HL-60 (cell line): ENCODE measurements around the gene COX17.

Source experiments
- DNase-seq, 2 experiments: peaks; one replicate each; pipeline ENCODE4 v3.0.0-alpha.2; 2010 to 2020; ENCODE audit warnings: low read depth in 1 of 2, low spot score in 1 of 2
- H3K27ac ChIP-seq: fragments of 250-450 bp; sonication (Bioruptor Pico); replicated peaks from 2 replicates; pipeline ENCODE4 v1.5.1; 2020; ENCODE audit warnings: mild to moderate bottlenecking, moderate library complexity
- H3K27me3 ChIP-seq: fragments of 250-450 bp; sonication (Bioruptor Pico); 2 replicates; pipeline ENCODE4 v1.5.1; 2021; ENCODE audit warnings: mild to moderate bottlenecking, moderate library complexity; ENCODE audit not compliant: insufficient read depth, poor library complexity, severe bottlenecking
- H3K4me3 ChIP-seq: replicated peaks from 2 replicates; pipeline ENCODE4 v1.5.1; 2011; ENCODE audit warnings: mild to moderate bottlenecking, control low read depth, low read length; ENCODE audit not compliant: insufficient read depth
- GABPA ChIP-seq: IDR thresholded peaks from 2 replicates; pipeline ENCODE4 v1.6.1; 2012; ENCODE audit warnings: low read depth
- POLR2AphosphoS5 ChIP-seq: IDR thresholded peaks from 2 replicates; pipeline ENCODE4 v1.6.1; 2012; ENCODE audit warnings: low read depth
- SPI1 ChIP-seq: IDR thresholded peaks from 2 replicates; pipeline ENCODE4 v1.6.1; 2012; ENCODE audit warnings: low read depth, mild to moderate bottlenecking, borderline replicate concordance
- TF ChIP-seq, protein P1 (sequence below): IDR thresholded peaks from one replicate; pipeline ENCODE4 v1.5.1; 2011; ENCODE audit warnings: low read length, control low read depth, inconsistent platforms; ENCODE audit not compliant: insufficient read depth
- TF ChIP-seq, protein P2 (sequence below): IDR thresholded peaks from 2 replicates; pipeline ENCODE4 v1.6.1; 2012; ENCODE audit warnings: low read depth; ENCODE audit not compliant: insufficient replicate concordance

COX17 gene

DNA sequence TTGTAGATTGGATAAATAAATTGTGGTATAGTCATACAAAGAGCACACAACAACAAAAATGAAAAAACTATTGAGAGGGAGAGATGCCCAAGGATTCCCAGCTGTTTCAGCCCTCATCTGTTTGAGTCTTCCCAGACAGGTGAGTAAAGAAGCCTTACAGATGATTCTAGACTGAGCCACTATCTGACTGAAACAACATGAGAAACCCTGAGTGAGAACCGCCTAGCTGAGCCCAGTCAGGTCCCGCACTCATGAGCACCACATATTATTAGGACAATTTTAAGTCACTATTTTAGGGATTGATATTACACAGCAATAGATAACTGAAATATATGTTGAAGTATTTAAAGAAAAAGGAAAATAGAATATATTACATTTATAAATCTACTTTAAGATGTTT, 35.8 kb downstream of the COX17 start:
- no peak overlapping the region for H3K4me3 ChIP-seq
- no peak for TF ChIP-seq SPI1
- TF ChIP-seq, protein P1, sequence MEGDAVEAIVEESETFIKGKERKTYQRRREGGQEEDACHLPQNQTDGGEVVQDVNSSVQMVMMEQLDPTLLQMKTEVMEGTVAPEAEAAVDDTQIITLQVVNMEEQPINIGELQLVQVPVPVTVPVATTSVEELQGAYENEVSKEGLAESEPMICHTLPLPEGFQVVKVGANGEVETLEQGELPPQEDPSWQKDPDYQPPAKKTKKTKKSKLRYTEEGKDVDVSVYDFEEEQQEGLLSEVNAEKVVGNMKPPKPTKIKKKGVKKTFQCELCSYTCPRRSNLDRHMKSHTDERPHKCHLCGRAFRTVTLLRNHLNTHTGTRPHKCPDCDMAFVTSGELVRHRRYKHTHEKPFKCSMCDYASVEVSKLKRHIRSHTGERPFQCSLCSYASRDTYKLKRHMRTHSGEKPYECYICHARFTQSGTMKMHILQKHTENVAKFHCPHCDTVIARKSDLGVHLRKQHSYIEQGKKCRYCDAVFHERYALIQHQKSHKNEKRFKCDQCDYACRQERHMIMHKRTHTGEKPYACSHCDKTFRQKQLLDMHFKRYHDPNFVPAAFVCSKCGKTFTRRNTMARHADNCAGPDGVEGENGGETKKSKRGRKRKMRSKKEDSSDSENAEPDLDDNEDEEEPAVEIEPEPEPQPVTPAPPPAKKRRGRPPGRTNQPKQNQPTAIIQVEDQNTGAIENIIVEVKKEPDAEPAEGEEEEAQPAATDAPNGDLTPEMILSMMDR = no peak
- no peak for TF ChIP-seq GABPA
- no peak for TF ChIP-seq POLR2AphosphoS5
- TF ChIP-seq, protein P2, sequence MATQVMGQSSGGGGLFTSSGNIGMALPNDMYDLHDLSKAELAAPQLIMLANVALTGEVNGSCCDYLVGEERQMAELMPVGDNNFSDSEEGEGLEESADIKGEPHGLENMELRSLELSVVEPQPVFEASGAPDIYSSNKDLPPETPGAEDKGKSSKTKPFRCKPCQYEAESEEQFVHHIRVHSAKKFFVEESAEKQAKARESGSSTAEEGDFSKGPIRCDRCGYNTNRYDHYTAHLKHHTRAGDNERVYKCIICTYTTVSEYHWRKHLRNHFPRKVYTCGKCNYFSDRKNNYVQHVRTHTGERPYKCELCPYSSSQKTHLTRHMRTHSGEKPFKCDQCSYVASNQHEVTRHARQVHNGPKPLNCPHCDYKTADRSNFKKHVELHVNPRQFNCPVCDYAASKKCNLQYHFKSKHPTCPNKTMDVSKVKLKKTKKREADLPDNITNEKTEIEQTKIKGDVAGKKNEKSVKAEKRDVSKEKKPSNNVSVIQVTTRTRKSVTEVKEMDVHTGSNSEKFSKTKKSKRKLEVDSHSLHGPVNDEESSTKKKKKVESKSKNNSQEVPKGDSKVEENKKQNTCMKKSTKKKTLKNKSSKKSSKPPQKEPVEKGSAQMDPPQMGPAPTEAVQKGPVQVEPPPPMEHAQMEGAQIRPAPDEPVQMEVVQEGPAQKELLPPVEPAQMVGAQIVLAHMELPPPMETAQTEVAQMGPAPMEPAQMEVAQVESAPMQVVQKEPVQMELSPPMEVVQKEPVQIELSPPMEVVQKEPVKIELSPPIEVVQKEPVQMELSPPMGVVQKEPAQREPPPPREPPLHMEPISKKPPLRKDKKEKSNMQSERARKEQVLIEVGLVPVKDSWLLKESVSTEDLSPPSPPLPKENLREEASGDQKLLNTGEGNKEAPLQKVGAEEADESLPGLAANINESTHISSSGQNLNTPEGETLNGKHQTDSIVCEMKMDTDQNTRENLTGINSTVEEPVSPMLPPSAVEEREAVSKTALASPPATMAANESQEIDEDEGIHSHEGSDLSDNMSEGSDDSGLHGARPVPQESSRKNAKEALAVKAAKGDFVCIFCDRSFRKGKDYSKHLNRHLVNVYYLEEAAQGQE = no peak
- no peaks in the 10 kb centered on the region for H3K27me3 ChIP-seq
- no peak overlapping the region for H3K27ac ChIP-seq
- DNase-seq = no peak

DNA sequence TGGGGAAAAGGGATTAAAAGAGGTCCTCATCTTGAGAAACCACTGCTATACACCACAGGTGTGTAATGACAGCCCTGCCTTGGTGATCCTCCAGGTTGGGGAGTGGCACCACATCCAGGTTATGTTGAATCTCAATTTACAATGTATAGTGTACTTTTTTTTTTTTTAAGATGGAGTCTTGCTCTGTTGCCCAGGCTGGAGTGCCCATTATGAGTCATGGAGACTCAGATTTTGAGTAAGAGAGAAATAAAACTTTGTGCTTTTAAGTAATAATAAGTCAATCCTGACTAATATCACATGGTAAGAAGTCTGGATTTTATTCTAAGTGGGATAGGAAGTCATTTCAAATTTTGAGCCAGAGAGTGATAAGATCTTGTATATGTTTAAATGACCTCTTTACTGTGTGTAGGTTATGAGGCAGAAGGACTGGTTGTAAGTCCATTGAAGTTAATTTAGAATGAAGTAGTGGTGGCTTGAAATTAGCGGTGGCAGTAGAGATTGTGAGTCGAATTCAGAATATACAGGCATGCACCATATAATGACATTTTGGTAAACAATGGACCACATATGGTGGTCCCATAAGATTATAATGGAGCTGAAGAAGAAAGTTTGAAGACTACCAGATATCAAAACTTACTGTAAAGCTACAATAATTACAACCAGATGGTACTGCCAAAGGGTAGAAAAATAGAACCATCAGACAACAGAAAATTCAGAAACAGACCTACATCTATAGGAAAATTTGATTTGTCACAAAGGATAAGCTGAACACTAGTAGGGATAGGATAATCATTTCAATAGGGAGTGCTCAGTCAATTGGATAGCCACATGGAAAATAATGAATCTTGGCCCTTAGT, 37.5 kb downstream of the COX17 start:
- Histone ChIP-seq H3K4me3 (no peak overlapping the region), H3K27ac (peak overlapping the region; percentile 94), H3K27me3 (no peaks in the 10 kb centered on the region)
- no peak for DNase-seq
- TF ChIP-seq GABPA = no peak
- TF ChIP-seq SPI1 = no peak
- TF ChIP-seq, protein P1 = no peak

DNA sequence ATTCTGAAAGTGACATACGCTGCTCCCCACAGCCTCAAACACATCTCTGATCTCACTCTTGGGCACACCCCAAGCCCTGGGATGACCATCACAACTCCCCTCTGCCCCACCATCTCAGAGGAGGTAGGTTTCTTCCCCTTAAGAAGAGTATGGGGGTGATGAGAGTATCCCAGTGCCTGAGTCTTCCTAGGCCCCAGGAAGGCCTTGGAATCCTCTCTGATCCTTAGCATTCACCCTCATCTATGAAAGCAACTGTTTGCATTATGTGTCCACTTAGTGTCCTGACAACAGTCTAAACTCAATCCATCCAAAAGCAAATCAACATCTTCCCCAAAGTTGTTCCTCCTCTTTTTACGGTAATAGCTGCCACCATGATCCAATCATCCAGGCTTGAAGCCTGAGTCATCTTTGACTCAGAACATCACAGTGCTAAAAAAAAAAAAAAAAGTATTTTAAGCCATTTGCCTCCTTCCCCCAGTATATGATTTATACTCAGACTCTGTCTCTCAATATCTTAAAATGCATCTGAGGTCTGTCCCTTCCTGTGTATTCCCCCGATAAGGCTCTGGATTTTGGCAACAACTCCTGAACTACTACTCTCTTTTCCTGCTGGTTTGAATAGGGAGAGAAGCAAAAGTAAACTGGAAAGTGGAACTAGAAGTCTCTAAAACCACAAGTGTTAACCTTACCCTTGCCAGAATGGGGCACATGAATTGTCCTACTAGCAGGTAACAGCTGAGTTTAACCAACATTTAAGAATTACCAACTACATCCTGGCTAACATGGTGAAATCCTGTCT, 39.3 kb downstream of the COX17 start:
- peak overlapping the region; percentile 36 for H3K4me3 ChIP-seq
- peak; percentile 30 to 41 for DNase-seq
- TF ChIP-seq SPI1 (no peak), POLR2AphosphoS5 (no peak), GABPA (no peak)
- TF ChIP-seq, protein P2 = no peak
- TF ChIP-seq, protein P1 = no peak
- H3K27ac ChIP-seq = peak overlapping the region; percentile 94
- H3K27me3 ChIP-seq = no peaks in the 10 kb centered on the region
